Stimulated activated CD4-positive, alpha-beta T cell treated with anti-CD3 and anti-CD28 coated beads, Interleukin-4, amount 100 ng/mL, for 48 hours (primary cell): Measurements from ENCODE around the gene ARHGEF12.
"Not testable (repeated sequence)": the region's sequence is repeated elsewhere in the genome, so short reads cannot be mapped to it uniquely, and the experiment has no call there.

Experiments used
- DNase-seq, 2 donors: peaks; one replicate each; pipeline ENCODE4 v3.0.0-alpha.2; 2020; ENCODE audit warnings: low read depth in 2 of 2

Gene ARHGEF12

DNA sequence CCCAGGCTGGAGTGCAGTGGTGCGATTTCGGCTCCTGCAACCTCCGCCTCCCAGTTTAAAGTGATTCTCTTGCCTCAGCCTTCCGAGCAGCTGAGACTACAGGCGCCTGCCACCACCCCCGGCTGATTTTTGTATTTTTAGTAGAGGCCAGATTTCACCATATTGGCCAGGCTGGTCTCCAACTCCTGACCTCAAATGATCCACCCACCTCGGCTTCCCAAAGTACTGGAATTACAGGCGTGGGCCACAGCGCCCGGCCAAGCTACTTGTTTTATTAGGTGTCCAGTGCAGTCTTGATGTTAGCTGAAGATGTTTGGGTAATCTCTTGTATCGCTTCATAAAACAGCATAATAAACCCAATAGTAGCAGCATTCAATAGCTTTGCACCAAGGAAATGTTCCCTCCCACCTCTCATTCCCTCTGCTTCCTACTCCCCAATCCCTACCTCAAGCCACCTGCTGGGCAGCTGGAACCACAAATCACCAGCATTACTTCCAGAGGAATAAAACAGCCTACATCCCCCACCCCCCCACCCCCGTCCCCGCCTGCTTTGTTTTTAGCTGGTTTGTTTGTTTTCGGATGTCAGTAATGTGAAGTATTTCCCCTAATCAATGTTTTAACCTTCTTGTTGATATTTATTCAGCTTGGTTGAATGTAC is 164.3 kb downstream of the ARHGEF12 start:
- no peak for DNase-seq

DNA sequence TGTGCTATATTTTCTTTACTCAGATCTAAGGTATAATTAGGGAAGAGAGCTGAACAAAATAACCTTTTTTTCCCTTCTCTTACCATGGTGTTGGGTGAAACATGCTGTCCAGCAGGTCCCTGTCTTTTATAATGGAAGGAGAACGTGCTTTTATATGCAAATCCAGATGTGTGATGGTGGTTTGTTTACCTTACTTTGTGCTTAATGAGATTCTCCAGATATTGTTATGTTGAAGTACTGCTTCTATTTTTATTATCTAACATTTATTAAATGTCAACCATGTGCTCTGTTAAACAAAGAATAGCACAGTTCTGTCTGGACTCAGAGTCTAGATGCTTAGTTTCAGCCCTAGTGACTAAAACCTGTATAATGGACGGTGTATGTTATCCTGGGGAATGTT is 165.2 kb downstream of the ARHGEF12 start:
- no peak for DNase-seq

DNA sequence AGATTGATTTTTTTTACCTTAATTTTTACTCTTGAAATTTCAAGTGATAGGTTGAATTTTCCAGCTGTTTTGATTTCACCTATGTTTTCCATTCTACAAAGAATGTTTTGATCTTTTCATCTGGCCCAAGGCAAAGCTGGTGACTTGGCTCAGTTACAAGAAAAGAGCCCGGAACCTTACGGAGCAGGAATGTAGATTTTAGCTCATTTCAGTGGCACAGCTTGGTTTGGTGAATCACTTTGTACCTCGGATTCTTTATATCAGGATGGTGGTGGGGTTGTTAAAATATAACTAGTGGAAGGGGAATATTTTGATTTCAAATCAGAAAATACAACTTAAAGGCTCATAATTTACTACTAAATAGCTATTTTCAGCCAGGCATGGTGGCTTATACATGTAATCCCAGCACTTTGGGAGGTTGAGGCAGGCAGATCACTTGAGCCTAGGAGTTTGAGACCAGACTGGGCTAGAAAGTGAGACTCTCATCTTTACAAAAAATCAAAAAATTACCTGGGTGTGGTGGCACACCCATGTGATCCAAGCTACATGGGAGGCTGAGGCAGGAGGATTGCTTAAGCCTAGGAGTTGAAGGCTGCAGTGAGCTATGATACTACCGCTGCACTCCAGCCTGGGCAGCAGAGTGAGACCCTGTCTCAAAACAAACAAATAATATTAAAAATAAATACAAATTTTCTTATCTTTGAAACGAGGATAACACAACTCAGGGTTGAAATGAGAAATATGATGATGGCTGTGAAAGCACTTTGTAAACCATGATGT is 166.0 kb downstream of the ARHGEF12 start:
- no peak for DNase-seq

DNA sequence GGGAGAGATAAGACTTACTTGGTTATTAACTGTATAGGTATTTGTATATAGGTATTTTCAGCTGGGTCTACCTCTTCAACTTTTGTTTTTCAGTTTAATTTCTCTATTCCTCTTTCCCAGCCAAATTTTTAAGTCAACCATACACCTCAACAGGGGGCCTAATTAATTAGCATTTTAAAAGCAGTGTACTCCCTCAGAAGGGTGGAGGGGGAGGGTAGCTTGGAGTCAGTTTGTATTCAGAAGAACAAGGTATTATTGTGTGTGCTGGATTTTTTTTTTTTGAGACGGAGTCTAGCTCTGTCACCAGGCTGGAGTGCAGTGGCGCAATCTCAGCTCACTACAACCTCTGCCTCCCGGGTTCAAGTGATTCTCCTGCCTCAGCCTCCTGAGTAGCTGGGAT is 167.3 kb downstream of the ARHGEF12 start:
- not testable (repeated sequence) for DNase-seq

DNA sequence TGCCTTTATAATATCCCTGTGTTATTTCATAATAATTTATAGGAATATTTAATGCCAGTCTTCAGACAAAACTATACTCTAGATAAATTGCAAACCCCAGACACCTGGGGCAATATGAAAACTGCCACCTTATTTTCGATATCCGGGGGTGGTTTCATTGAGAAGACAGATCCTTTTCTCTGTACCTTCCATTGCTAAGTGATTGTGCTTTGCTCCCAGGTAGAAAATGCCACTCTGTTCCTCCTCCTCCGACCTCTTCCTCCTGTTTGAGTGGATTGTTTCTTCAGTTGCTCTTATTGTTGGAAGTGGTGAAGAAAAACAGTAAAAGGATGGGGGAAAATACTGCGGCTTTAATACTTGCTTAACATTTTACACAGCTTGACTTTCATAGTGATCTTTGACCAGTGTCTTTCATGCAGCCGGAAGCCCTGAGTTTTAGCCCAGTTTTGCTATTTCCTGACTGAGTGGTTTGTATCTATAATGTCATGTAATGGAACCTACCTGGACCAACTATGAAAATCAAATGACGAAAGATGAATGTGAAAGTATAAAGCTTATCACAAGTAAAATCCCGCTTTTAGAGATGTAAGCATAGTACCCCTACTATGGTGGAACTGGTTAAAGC is 169.7 kb downstream of the ARHGEF12 start:
- DNase-seq = no peak

DNA sequence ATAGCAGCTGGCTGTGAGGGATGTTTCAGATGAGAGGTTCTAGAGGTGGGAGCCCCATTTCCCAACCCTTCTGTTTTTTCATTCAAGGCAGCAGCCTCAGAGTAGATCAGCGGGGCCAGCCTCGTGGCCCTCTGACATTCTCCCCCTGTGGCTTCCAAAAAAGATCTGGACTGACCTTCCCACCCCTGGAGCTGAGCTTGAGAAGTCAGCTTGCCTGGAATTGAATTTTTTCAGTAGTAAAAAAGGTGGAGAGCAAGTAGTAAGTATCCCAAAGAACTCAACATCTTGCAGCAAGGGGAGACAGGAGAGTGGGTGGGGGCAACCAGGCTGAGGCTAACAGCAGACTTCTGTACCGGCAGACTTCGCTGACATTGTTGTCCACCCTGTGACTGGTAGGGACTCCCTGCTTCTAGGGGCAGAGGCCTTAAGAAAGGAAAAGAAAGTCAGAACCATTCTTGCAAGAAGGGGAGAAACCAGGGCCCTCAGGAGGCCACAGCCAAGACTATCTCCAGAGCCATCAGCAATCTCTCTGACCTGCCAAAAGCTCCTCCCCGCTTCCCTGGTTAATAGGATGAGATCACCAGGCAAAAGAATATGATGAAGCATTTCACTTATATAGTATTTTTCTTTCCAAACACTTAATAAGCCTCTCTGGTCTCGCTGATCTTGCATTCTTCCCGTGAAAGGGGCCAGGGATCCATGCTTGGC is 173.3 kb downstream of the ARHGEF12 start:
- no peak for DNase-seq

DNA sequence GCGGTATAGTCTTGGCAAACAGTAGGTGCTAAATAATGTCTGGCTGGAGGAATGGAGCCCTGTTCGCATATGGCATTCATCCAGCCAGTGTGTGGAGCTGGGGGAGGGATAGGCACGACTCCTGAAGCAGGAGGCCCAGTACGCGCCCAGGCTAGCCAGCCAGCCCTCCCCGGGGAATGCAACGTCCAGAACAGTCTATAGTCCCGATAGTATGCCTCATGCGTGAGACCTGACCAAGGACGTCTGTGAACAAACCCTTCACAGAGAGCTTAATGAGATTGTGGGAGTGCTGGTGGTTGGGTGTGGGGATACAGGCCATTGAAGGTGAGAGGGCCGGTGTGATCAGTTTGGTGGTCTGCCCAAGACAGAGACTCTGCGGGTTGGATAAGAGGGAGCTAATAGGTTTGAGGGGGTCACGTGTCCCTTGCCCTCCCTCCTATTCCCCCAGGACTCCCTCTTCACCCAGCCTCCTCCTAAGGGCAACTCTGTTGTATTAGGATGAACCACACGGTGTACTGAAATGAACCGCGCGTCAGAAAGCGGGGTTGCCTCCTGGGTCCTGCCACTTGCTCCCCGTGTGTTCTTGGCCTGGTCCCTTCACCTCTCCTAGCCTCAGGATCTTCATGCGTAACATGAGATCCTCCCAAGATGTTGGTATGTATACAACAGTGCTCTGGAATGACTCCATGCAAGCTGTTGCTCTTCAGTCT is 174.3 kb downstream of the ARHGEF12 start:
- no peak for DNase-seq

DNA sequence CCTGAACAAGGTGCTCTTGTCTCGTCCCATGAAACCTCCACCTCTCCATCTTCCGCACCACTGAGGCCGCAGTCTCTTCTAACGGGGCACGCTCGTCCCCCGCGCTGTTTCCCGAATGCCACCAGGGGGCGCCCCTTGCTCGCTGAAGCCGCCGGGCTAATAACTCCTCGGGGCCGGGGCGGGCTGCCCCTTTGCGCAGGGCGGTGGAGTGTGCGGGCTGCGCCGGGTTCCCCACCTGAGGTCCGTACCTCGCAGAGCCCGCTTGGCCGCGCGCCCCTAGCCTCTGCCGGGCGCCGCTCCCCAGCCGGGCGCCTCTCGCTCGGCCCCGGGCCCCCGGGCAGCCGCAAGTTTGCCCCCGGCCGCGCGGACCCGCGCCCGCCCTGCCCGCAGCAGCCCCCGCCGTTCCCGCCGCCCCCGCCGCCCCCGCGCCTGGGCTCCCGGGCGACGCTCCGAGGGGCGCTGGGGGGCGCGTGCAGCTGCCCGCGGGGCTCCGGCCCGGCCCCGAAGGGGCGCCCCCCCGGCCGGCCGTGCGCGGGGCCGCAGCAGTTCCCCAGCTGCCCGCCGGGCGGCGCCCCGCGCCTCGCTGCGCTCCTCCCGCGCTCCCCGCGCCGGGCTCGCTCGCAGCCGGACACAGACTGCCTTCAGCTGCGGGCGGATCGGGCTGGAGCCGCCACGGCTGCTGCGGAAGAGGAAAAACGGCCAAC is 175.1 kb downstream of the ARHGEF12 start, which contains the start of gene GRIK4:
Gene GRIK4, plus strand, starts transcription at position 633 of the 704 bp plus-strand sequence. CDS start 148,571 bp downstream, outside the sequence.
- peak; percentile 67 to 79 for DNase-seq

DNA sequence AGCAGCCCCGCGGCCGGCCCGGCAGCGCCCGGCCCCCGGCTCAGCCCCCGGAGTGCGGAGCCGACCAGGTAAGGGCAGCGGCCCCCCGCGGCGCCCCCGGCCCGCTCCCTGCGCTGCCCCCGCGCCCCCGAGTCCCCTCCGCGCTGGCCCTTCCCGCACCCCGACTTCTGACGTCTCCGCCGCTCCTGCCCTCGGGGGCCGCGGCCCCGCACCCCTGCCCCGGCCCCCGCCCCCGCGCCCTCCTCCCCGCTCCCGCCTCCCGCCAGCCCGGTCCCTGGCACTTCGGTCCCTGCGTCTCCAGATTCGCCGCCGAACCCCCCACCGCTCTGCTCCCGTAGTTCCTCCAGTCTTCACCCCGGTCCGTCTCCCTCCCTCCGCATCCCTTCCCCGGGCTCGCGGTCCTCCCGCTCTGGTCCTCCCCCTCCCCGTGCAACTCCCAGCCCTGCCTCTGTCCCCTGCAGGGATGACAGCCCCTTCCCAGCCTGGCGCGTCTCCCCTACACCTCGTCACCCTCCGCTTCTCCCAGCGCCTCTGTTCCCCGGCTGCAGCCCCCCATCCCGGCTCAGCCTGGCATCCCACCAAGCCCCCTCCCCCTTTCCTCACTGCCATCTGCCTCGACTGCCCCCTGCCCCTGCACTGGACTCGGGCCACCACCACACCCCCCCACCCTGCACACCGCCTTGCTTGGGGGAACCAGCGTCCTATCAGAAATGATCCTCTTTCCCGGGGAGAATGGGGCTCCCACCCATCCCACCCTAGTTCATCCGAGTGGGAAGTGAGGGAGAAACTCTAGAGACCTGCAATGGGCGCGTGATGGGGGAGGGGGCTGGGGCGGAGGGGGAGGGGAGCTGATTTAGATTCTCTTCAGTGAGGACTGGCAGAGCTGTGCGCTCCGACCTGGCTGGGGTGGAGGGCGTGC is 175.9 kb downstream of the ARHGEF12 start:
- DNase-seq = no peak

DNA sequence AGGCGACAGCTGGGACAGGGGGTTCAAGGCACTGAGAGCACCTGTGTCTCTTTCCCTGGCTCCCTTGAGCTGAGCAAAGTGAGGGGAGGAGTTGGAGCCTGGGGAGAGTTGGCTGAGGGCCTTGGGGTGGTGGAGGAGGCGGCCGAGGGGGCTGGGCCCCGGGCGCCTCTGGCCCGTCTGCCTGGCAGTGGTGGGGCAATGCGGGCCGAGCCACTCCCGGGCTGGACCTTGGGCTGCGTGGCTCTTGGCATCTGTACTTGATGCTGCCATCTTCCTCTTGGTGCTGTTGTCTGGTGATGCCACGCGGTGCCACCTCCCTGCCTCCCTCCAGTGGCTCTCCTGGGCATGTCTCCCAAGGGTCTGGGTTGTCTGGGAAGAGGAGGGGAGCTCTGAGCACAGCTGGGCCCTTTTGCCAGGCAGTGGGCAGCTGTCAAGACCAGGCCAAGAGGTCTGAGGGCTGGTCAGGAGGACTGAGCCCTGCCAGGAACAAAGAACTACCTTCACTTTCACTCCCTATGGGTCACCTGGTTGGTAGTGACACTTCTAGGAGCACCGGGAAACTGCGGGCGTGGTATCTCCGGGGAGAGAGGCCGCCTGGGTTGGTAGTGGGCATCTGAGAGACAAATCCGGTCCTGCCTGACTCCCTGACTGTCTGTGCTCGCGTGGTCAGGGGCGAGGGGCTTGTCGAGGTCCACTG is 176.7 kb downstream of the ARHGEF12 start:
- no peak for DNase-seq

DNA sequence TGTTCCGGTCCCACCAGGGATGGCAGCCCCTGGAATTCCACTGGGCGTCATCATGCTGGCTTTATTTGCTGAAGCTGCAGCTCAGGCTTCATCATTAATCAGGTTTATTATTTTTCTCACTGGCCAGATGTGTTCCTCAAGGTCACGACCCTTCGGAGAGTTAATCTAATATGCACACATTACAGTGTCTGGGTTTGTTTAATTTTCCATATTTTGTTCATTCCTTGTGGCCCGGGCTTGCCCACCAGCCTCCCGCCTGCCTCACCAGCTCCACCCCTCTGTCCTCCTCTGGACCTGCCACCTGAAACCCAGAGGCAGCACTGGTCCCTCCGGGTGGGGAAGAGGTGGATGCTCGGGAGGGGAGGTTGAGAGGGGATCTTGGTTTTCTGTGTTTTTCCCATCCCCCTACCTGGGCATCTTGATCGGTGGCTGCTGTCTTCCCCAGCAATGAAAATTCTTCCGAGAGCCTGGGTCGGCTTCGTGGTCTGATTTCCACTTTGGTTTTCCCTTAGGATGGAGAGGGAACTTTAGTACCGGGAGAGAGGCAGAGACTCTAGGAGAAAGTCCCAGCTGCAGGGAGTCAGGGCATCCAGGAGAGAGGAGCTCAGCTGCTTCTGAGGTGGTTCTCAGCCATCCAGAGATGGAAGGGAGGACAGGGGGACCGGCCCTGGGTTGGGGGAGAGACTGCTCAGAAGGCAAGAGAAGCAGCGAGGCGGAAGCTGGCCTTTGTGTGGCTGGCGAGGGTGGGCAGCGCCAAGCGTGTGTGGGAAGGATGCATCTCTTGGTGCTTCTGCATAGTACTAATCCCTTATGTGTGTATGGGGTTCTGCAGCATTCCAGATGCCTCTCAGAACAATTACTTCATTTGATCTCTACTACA is 177.5 kb downstream of the ARHGEF12 start:
- DNase-seq = no peak

DNA sequence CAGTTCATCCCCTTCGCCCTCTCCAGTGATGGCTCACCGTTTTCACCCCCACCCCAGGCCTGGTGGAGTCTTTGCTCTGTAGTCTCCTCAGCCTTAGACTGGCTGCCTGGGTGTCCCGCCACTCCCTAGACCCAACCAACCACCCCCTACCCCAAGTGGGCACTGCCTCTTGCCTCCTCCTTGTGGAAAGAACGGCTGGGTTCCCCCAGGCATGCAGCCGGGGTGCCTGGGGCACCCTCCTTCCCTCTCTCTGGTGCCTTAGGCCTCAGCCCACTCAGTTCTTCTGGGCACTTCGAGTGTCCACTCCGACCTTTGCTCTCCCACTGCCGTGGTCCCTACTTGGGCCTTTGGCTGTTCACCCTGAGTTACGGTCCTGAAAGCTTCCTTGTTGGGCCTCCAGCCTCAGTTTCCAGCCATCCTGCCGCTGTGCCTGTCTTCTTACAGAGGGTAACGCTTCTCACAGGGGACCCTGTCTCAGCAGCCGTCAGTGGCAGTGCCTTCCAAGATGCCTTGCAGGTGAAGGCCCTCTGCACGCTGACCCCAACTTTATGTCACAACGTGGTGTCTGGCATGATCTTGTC is 178.4 kb downstream of the ARHGEF12 start:
- DNase-seq = no peak

DNA sequence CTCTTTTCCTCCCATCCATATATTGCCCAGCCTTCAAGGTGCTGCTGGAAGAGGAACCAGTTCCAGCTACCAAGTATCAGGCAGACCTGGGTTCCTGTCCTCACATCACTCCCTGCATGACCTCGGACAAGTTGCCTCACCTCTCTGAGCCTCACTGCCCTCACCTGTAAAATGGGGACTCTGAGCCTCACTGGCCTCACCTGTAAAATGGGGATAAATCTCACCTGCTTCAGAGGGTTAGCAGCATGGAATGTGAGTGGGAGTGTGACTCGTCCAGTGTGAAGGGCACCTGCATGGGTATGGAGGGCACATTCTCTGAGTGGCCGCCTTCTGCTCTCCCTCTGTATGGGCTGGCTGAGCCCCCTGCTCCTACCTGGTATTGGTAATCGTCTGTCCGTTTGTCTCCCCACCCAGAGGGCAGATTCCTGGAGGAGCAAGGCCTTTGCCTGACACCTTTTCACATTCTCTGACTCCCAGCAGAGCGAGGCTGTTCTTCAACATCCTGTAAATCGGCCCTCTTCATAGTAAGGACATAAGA is 179.0 kb downstream of the ARHGEF12 start:
- no peak for DNase-seq

DNA sequence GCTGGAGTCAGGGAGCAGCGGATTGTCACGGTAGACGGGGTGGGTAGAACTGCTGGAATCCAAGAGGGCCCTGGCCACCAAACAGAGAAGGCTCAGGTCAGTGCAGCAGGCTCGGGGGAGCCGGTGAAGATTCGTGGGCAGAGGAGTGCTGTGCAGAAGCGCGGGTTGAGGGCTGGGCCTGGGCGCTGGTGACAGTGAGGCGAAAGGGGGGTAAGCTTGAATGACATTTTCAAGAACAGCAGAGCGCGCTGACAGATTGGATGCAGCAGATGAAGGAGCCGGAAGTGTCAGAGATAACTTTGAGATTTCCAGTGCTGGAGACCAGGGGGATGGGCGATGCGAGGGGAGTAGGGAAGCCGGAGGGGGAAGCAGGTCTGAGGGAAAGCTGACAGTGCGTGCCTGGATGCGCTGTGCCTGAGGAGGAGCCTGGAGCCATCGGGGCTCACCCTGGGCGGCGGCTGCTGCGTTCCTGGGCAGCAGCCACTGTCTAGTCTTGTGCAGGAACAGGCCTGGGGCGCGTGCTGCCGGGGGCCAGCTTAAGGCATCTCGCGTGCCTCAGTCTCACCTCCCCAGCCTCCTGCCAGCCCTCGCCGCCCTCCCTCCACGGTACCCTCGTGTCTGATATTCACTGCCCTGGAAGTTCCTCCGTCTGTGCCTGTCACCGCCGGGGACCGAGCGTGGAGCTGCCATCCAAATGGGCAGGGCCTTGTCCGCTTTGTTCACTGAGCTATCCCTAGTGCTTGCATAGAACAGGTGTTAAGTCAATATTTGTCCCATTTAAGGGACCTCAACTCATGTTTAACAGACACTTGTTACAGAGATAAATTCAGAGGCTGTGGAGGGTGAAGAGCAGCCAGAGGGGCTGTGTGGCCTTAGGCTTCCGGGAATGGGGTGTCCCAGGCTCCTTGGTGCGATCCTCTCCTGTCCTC is 180.5 kb downstream of the ARHGEF12 start:
- DNase-seq = no peak

DNA sequence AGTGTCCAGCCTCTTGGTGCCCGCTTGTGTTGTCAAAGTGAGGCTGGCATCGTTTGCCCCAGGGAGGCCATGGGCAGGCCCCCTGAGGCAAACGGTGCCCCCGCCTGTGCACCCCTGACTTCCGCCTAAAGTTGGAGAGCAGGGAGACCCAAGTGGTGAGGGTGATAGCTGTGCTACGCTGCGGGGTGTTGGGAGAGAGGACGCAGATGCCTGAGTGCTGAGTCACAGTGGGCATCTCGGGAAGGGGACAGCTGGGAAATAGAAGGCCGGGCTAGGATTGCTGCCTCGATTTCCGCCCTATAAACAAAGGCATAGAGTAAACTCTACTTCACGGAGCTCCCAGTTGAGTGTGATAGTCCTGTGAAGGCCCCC is 181.2 kb downstream of the ARHGEF12 start:
- DNase-seq = no peak

DNA sequence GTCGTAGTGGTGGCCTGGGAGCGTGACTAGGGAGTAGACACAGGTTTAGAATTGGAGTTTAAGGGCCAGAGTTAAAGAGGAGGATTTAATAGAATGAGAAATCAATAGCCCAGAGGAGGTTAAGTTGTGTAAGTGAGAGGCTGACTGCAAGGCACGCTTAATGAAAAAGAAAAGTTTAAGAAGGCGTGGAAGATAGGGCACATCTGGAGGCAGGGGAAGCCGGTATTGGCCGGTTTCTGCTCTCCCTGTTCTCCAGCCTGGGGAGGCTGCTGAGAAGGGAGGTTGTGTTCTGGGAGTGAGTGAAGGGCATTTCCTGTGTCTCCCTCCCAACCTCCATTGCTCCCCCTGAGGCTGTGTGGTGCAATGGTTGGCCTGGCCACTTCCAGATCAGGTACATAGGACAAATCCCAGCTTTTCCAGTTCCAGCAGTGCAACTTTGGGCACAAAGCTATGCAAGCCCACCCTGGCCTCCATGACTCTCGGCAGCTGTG is 181.6 kb downstream of the ARHGEF12 start:
- DNase-seq = no peak
